ENCODE data around the gene GDF7.

The GDF7 gene

DNA sequence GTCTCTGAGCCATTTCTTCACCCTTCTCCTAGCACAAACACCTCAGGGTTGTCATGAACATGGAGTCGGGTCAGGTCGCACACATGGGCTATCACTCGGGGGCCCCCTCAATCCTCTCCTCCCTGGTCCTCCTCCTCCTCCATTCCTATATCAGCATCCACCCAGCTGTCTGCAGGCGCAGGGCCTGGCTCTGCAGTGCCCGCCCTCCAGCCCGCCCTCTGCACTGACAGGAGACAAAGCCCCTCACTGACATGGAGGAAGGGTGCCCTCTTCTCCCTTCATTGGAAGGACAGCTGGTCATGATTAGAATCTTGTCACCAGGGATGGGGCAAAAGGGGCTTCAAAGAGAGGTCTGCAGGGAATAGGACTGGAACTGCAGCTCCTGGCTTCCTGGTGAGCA is 37.8 kb upstream of the GDF7 start:
- TF ChIP-seq, protein P1, sequence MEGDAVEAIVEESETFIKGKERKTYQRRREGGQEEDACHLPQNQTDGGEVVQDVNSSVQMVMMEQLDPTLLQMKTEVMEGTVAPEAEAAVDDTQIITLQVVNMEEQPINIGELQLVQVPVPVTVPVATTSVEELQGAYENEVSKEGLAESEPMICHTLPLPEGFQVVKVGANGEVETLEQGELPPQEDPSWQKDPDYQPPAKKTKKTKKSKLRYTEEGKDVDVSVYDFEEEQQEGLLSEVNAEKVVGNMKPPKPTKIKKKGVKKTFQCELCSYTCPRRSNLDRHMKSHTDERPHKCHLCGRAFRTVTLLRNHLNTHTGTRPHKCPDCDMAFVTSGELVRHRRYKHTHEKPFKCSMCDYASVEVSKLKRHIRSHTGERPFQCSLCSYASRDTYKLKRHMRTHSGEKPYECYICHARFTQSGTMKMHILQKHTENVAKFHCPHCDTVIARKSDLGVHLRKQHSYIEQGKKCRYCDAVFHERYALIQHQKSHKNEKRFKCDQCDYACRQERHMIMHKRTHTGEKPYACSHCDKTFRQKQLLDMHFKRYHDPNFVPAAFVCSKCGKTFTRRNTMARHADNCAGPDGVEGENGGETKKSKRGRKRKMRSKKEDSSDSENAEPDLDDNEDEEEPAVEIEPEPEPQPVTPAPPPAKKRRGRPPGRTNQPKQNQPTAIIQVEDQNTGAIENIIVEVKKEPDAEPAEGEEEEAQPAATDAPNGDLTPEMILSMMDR (IDR thresholded peaks at IDR 0.05; ENCODE audit: low read depth, low read length, missing control alignments), result no peak
- no peak overlapping the region for H3K4me3 ChIP-seq (replicated peaks; ENCODE audit: low read depth, low read length)
- no peak for DNase-seq (ENCODE audit: extremely low read depth, low read depth)

- TF ChIP-seq, protein P1 (IDR thresholded peaks at IDR 0.05; ENCODE audit: low read depth, low read length, missing control alignments), result no peak
- H3K4me3 ChIP-seq (replicated peaks; ENCODE audit: low read depth, low read length), result no peak overlapping the region
- no peak for DNase-seq (ENCODE audit: extremely low read depth, low read depth)
Measured at GRCh38 chr2:20629581-20630171, 37.3 kb upstream of the GDF7 start.

GRCh38 chr2:20630967-20631366 is 36.0 kb upstream of the GDF7 start:
- TF ChIP-seq, protein P1 (IDR thresholded peaks at IDR 0.05; ENCODE audit: low read depth, low read length, missing control alignments), result no peak
- no peak overlapping the region for H3K4me3 ChIP-seq (replicated peaks; ENCODE audit: low read depth, low read length)
- DNase-seq (ENCODE audit: extremely low read depth, low read depth), result no peak

- DNase-seq (ENCODE audit: extremely low read depth, low read depth), result no peak
- TF ChIP-seq, protein P1 (IDR thresholded peaks at IDR 0.05; ENCODE audit: low read depth, low read length, missing control alignments), result no peak
- no peak overlapping the region for H3K4me3 ChIP-seq (replicated peaks; ENCODE audit: low read depth, low read length)
Measured at GRCh38 chr2:20631617-20632307, 35.2 kb upstream of the GDF7 start.

GRCh38 chr2:20632446-20632990 is 34.4 kb upstream of the GDF7 start:
- H3K4me3 ChIP-seq (replicated peaks; ENCODE audit: low read depth, low read length), result no peak overlapping the region
- DNase-seq (ENCODE audit: extremely low read depth, low read depth), result no peak
- TF ChIP-seq, protein P1 (IDR thresholded peaks at IDR 0.05; ENCODE audit: low read depth, low read length, missing control alignments), result no peak

DNA sequence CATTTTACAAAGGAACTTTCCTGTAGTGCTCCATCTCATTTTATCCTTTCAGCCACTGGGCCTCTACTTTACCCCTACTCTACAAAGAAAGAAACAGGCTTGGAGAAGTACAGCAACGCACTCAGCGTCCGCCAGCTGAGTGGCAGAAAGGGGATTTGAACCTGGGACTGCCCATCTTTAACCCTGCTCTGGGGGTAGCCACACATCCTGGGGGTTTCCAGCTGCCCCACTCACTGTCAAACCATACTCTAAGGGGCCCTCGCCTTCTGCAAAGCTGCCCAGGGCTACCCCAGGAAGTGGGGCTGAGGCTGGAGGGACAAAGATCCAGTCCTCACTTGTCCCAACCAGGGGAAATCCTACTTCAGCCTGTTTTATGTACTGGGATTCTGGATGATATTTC is 33.9 kb upstream of the GDF7 start:
- TF ChIP-seq, protein P1 (IDR thresholded peaks at IDR 0.05; ENCODE audit: low read depth, low read length, missing control alignments), result no peak
- no peak for DNase-seq (ENCODE audit: extremely low read depth, low read depth)
- no peak overlapping the region for H3K4me3 ChIP-seq (replicated peaks; ENCODE audit: low read depth, low read length)

Measured in HFF-Myc (cell line).